ENCODE results near the gene SPDYE3. TPM values are rescaled to one million over a fixed set of nuclear protein-coding genes. Genes with fewer than 3 reads are reported as not detected.
"Not testable (repeated sequence)": the region's sequence is repeated elsewhere in the genome, so short reads cannot be mapped to it uniquely, and the experiment has no call there.

The SPDYE3 gene
- total RNA-seq, 1 donor from 2014 or later = not detected

DNA sequence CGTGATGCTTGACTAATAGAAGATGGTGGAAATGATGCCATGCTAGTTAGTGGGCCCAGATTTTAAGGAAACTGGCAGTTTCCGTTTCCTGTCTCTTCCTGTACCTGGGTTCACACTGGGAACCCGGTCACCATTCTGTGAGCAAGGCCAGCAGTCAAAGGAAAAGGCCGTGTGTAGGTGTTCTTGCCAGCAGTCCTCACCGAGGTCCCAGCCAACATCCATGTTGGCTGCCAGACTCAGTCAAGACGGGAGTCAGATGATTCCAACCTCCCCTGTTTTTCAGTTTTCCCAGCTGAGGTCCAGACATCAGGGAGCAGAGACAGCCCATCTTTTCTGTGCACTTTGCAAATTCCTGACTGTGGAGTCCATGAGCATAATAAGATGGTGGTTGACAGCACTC lies 35.3 kb downstream of the SPDYE3 start:
- H3K9me3 Mint-ChIP-seq = no peaks in the 10 kb centered on the region
- TF ChIP-seq, protein P1, sequence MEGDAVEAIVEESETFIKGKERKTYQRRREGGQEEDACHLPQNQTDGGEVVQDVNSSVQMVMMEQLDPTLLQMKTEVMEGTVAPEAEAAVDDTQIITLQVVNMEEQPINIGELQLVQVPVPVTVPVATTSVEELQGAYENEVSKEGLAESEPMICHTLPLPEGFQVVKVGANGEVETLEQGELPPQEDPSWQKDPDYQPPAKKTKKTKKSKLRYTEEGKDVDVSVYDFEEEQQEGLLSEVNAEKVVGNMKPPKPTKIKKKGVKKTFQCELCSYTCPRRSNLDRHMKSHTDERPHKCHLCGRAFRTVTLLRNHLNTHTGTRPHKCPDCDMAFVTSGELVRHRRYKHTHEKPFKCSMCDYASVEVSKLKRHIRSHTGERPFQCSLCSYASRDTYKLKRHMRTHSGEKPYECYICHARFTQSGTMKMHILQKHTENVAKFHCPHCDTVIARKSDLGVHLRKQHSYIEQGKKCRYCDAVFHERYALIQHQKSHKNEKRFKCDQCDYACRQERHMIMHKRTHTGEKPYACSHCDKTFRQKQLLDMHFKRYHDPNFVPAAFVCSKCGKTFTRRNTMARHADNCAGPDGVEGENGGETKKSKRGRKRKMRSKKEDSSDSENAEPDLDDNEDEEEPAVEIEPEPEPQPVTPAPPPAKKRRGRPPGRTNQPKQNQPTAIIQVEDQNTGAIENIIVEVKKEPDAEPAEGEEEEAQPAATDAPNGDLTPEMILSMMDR (IDR thresholded peaks at IDR 0.05; ENCODE audit: unreplicated experiment) = no peak
- H3K27me3 Mint-ChIP-seq (ENCODE audit: low read depth) = no peaks in the 10 kb centered on the region
- no peak overlapping the region for H3K27ac Mint-ChIP-seq
- H3K4me3 Mint-ChIP-seq = no peak overlapping the region
- peaks cover 6% of the 10 kb centered on the region for H3K4me1 Mint-ChIP-seq
- DNase-seq (ENCODE audit: low spot score in 2 of 2, unreplicated experiment in 2 of 2) = no peak
- H3K36me3 Mint-ChIP-seq = peaks cover 27% of the 10 kb centered on the region

DNA sequence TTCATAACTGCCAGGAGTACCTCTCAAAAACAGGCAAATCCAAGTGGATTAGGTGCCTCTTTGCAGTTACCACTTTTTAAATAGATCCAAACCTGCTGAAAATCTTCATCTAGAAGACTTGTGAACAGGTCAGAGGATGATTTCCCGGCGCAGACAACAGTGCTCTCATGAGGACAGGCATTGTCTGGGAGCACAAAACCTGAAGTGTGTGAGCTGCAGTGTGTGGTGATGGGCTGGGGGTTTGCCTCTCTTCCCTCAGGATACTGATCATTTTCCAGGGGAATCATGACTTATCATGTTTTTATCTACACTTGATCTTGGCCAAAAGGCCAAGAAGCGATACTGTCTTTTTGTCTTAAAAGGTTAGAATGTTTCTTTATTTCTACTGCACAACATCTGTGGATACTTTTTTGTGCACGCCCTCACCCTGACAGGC lies 36.6 kb downstream of the SPDYE3 start:
- peaks cover 32% of the 10 kb centered on the region for H3K36me3 Mint-ChIP-seq
- not testable (repeated sequence) for DNase-seq (ENCODE audit: low spot score in 2 of 2, unreplicated experiment in 2 of 2); H3K4me3 Mint-ChIP-seq; H3K9me3 Mint-ChIP-seq; H3K27me3 Mint-ChIP-seq (ENCODE audit: low read depth); H3K4me1 Mint-ChIP-seq
- H3K27ac Mint-ChIP-seq = peak overlapping the region; percentile 53

DNA sequence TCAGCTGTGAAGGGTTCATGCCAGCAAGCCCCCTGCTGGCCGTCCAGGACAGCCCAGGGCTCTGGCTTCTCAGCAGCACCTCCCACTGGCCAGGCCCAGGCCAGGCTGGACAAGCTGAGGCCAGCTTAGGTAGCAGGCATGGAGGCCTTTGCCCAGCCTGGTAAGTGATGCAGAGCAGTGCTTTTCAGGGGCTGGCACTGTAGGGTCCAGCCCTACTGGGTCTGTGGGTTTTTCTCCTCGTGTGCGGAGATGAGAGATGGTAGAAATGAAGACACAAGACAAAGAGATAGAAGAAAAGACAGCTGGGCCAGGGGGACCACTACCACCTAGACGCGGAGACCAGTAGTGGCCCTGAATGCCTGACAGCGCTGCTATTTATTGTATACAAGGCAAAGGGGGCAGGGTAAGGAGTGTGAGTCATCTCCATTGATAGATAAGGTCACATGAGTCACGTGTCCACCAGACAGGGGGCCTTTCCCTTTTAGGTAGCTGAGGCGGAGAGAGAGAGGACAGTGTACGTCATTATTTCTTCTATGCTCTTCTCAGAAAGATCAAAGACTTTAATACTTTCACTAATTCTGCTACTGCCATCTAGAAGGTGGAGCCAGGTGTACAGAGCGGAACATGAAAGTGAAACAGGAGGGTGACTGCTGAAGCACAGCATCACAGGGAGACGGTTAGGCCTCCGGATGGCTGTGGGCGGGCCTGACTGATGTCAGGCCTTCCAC lies 37.2 kb downstream of the SPDYE3 start:
- not testable (repeated sequence) for H3K4me3 Mint-ChIP-seq; H3K9me3 Mint-ChIP-seq; H3K27me3 Mint-ChIP-seq (ENCODE audit: low read depth); H3K4me1 Mint-ChIP-seq; DNase-seq (ENCODE audit: low spot score in 2 of 2, unreplicated experiment in 2 of 2)
- TF ChIP-seq, protein P1 (IDR thresholded peaks at IDR 0.05; ENCODE audit: unreplicated experiment) = peak; percentile 38
- peaks cover 33% of the 10 kb centered on the region for H3K36me3 Mint-ChIP-seq
- peak overlapping the region; percentile 89 for H3K27ac Mint-ChIP-seq

DNA sequence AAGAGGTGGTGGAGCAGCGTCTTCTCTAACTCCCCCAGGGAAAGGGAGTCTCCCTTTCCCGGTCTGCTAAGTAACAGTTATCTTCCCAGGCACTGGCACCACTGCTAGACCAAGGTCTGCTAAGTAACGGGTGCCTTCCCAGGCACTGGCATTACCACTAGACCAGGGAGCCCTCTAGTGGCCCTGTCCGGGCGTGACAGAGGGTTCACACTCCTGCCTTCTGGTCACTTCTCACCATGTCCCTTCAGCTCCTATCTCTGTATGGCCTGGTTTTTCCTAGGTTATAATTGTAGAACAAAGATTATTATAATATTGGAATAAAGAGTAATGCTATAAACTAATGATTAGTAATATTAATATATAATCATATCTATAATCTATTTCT lies 37.8 kb downstream of the SPDYE3 start:
- H3K4me1 Mint-ChIP-seq; H3K9me3 Mint-ChIP-seq; H3K27ac Mint-ChIP-seq; H3K27me3 Mint-ChIP-seq (ENCODE audit: low read depth); H3K4me3 Mint-ChIP-seq: not testable (repeated sequence)
- peaks cover 35% of the 10 kb centered on the region for H3K36me3 Mint-ChIP-seq
- peak in 1 of 2 experiments; percentile 70 for DNase-seq (ENCODE audit: low spot score in 2 of 2, unreplicated experiment in 2 of 2)
- TF ChIP-seq, protein P1 (IDR thresholded peaks at IDR 0.05; ENCODE audit: unreplicated experiment) = peak; percentile 32

DNA sequence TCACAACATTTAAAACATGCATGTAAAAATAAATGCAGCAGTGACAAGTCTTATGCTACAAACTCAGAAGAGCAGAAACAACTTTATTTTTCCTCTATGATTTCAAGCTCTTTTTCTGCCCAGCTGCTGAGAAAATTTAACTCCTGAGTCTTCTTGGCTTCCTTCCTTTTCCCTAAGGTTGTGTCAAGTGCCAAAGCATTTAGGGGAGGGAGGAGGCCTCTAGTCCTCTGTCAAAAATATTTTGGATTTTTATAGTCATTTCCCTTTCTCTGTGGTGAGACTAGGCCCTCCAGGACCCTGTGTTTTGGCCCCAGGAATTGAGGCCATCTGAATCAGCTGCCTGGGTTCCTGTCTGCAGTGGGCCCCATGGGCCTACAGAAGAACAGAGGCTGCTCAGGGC lies 39.4 kb downstream of the SPDYE3 start:
- DNase-seq (ENCODE audit: low spot score in 2 of 2, unreplicated experiment in 2 of 2) = no peak
- H3K4me3 Mint-ChIP-seq = no peak overlapping the region
- no peaks in the 10 kb centered on the region for H3K9me3 Mint-ChIP-seq
- H3K36me3 Mint-ChIP-seq = peaks cover 35% of the 10 kb centered on the region
- TF ChIP-seq, protein P1 (IDR thresholded peaks at IDR 0.05; ENCODE audit: unreplicated experiment) = no peak
- no peaks in the 10 kb centered on the region for H3K27me3 Mint-ChIP-seq (ENCODE audit: low read depth)
- no peak overlapping the region for H3K27ac Mint-ChIP-seq
- H3K4me1 Mint-ChIP-seq = peaks cover 6% of the 10 kb centered on the region

DNA sequence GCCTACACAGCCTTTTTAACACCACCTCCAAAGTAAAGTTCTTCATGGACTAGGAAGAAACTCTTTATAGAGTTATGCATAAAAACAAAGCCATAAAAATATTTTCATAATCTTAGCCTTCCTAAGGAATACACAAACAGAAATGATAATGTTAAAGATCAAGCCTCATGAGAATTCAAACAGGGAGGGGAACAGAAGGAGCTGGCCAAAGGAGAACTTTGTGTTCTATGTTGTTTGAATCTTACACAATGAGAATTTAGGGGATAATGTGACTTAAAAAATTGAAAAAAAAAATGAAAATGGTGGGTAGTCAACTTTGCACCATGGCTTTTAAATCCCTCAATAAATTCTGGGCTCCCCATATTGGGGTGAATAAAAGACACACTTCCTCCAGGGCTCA lies 41.3 kb downstream of the SPDYE3 start:
- no peak for DNase-seq (ENCODE audit: low spot score in 2 of 2, unreplicated experiment in 2 of 2)
- TF ChIP-seq, protein P1 (IDR thresholded peaks at IDR 0.05; ENCODE audit: unreplicated experiment) = no peak
- Mint-ChIP-seq H3K4me1 (peaks cover 6% of the 10 kb centered on the region), H3K27ac (no peak overlapping the region), H3K9me3 (no peaks in the 10 kb centered on the region), H3K27me3 (ENCODE audit: low read depth) (no peaks in the 10 kb centered on the region), H3K36me3 (peaks cover 29% of the 10 kb centered on the region), H3K4me3 (no peak overlapping the region)

Data from mesothelial cell of epicardium (in vitro differentiated cells).